HEK293 (cell line): ENCODE data around the gene GLDC.

Experiments
- CTCF ChIA-PET: fragments of 350-600 bp; formaldehyde crosslinking; extraction: SDS; loops from one replicate; lab custom pipeline; 2021; ENCODE audit warnings: antibody characterized with exemption; lab: Yijun Ruan, JAX
- POLR2A ChIA-PET: fragments of 300-600 bp; formaldehyde crosslinking; extraction: SDS; loops from one replicate; lab custom pipeline; 2020; ENCODE audit warnings: antibody characterized with exemption, inconsistent platforms; lab: Yijun Ruan, JAX
- H3K27ac ChIP-seq: fragments of 200-500 bp; sonication (Bioruptor generic); 2 replicates; pipeline ENCODE4 v1.5.1; 2014; ENCODE audit warnings: low read depth, low read length, control low read depth, inconsistent platforms; ENCODE audit errors: extremely low read depth
- H3K36me3 ChIP-seq, 2 experiments: fragments of 200-500 bp in 1 of 2; sonication (Bioruptor generic) in 1 of 2; 1 replicate in 1 of 2; 2 replicates in 1 of 2; pipeline ENCODE4 v1.5.1; 2014 to 2017; ENCODE audit warnings: inconsistent platforms in 2 of 2, low read length in 2 of 2; ENCODE audit not compliant: control insufficient read depth in 2 of 2, insufficient read depth in 1 of 2
- H3K4me1 ChIP-seq: fragments of 200-500 bp; sonication (Bioruptor generic); 2 replicates; pipeline ENCODE4 v1.5.1; 2014; ENCODE audit warnings: mild to moderate bottlenecking, low read length, inconsistent platforms; ENCODE audit not compliant: control insufficient read depth, insufficient read depth
- H3K4me3 ChIP-seq: 2 replicates; pipeline ENCODE4 v1.5.1; 2011; ENCODE audit warnings: low read depth, mild to moderate bottlenecking, control low read depth, low read length, moderate library complexity
- H3K9me3 ChIP-seq: fragments of 200-500 bp; sonication (Bioruptor generic); 2 replicates; pipeline ENCODE4 v1.5.1; 2014; ENCODE audit warnings: low read depth, low read length, inconsistent platforms; ENCODE audit not compliant: control insufficient read depth, insufficient read depth
- AEBP2 ChIP-seq: fragments of 450-650 bp; formaldehyde crosslinking; IDR thresholded peaks from 2 replicates; pipeline ENCODE4 v1.5.1; 2016; ENCODE audit warnings: missing biosample characterization, missing genetic modification characterization, borderline replicate concordance
- GLI2 ChIP-seq: fragments of 450-650 bp; formaldehyde crosslinking; IDR thresholded peaks from 2 replicates; pipeline ENCODE4; 2017; ENCODE audit warnings: missing biosample characterization, missing genetic modification characterization, low read depth, borderline replicate concordance
- HIC1 ChIP-seq: fragments of 450-650 bp; formaldehyde crosslinking; IDR thresholded peaks from 2 replicates; pipeline ENCODE4 v1.5.1; 2016; ENCODE audit warnings: missing biosample characterization, missing genetic modification characterization
- HOXA7 ChIP-seq: sonication (generic); formaldehyde crosslinking; IDR thresholded peaks from 2 replicates; pipeline ENCODE4 v1.8.1; 2022; ENCODE audit warnings: missing genetic modification reagents, borderline replicate concordance
- PRDM4 ChIP-seq: fragments of 450-650 bp; formaldehyde crosslinking; IDR thresholded peaks from 2 replicates; pipeline ENCODE4 v1.5.1; 2017; ENCODE audit warnings: missing biosample characterization, missing genetic modification characterization
- SALL2 ChIP-seq: fragments of 450-650 bp; formaldehyde crosslinking; IDR thresholded peaks from 2 replicates; pipeline ENCODE4 v1.5.0; 2017; ENCODE audit warnings: missing biosample characterization, mild to moderate bottlenecking, missing genetic modification characterization, borderline replicate concordance
- SETDB1 ChIP-seq: IDR thresholded peaks from one replicate; pipeline ENCODE4 v1.6.1; 2017; ENCODE audit warnings: mild to moderate bottlenecking, low read length, moderate library complexity, mixed read lengths; ENCODE audit not compliant: insufficient read length
- ZBTB26 ChIP-seq: fragments of 450-650 bp; formaldehyde crosslinking; optimal IDR thresholded peaks from 2 replicates; pipeline ENCODE3; 2016; ENCODE audit warnings: missing biosample characterization, mild to moderate bottlenecking, missing genetic modification characterization
- ZNF112 ChIP-seq: fragments of 450-650 bp; formaldehyde crosslinking; IDR thresholded peaks from 2 replicates; pipeline ENCODE4 v1.5.0; 2017; ENCODE audit warnings: missing biosample characterization, missing genetic modification characterization
- ZNF121 ChIP-seq: fragments of 450-650 bp; formaldehyde crosslinking; IDR thresholded peaks from 2 replicates; pipeline ENCODE4 v1.5.1; 2016; ENCODE audit warnings: missing biosample characterization, missing genetic modification characterization
- ZNF138 ChIP-seq: fragments of 450-650 bp; formaldehyde crosslinking; IDR thresholded peaks from 2 replicates; pipeline ENCODE4 v1.5.1; 2016; ENCODE audit warnings: missing biosample characterization, missing genetic modification characterization, borderline replicate concordance
- ZNF155 ChIP-seq: fragments of 450-650 bp; formaldehyde crosslinking; IDR thresholded peaks from 2 replicates; pipeline ENCODE4 v1.5.1; 2016; ENCODE audit warnings: missing biosample characterization, missing genetic modification characterization
- ZNF174 ChIP-seq: fragments of 450-650 bp; formaldehyde crosslinking; IDR thresholded peaks from 2 replicates; pipeline ENCODE4 v1.5.0; 2017; ENCODE audit warnings: missing biosample characterization, mild to moderate bottlenecking, missing genetic modification characterization
- ZNF18 ChIP-seq: fragments of 450-650 bp; formaldehyde crosslinking; IDR thresholded peaks from 2 replicates; pipeline ENCODE4 v1.5.1; 2016; ENCODE audit warnings: missing biosample characterization, missing genetic modification characterization
- ZNF211 ChIP-seq: fragments of 450-650 bp; formaldehyde crosslinking; IDR thresholded peaks from 2 replicates; pipeline ENCODE4 v1.5.1; 2016; ENCODE audit warnings: low read depth, missing biosample characterization, missing genetic modification characterization
- ZNF23 ChIP-seq: fragments of 450-650 bp; formaldehyde crosslinking; IDR thresholded peaks from 2 replicates; pipeline ENCODE4 v1.5.1; 2016; ENCODE audit warnings: missing biosample characterization, missing genetic modification characterization, borderline replicate concordance
- ZNF266 ChIP-seq: fragments of 450-650 bp; formaldehyde crosslinking; IDR thresholded peaks from 2 replicates; pipeline ENCODE4 v1.5.1; 2016; ENCODE audit warnings: missing biosample characterization, missing genetic modification characterization, low read depth
- ZNF274 ChIP-seq, 2 experiments: fragments of 200-500 bp in 1 of 2; fragments of 450-650 bp in 1 of 2; sonication (Bioruptor generic) in 1 of 2; formaldehyde crosslinking in 1 of 2; IDR thresholded peaks; 2 replicates each; pipeline versions ENCODE4 v1.5.1 to v1.6.1; 2014 to 2016; ENCODE audit warnings: borderline replicate concordance in 1 of 2, inconsistent platforms in 1 of 2, low read length in 1 of 2, missing biosample characterization in 1 of 2, missing genetic modification characterization in 1 of 2
- ZNF366 ChIP-seq: fragments of 450-650 bp; formaldehyde crosslinking; conservative IDR thresholded peaks from 2 replicates; pipeline ENCODE4 v1.5.1; 2016; ENCODE audit warnings: missing biosample characterization, missing genetic modification characterization
- ZNF423 ChIP-seq: fragments of 450-650 bp; formaldehyde crosslinking; IDR thresholded peaks from 2 replicates; pipeline ENCODE4 v1.5.1; 2016; ENCODE audit warnings: missing biosample characterization, missing genetic modification characterization
- ZNF521 ChIP-seq: fragments of 450-650 bp; formaldehyde crosslinking; IDR thresholded peaks from 2 replicates; pipeline ENCODE4 v1.5.1; 2017; ENCODE audit warnings: missing biosample characterization, mild to moderate bottlenecking, missing genetic modification characterization
- ZNF596 ChIP-seq: fragments of 450-650 bp; IDR thresholded peaks from 2 replicates; pipeline ENCODE4 v1.5.0; 2018; ENCODE audit warnings: missing biosample characterization, mild to moderate bottlenecking, missing genetic modification characterization, moderate library complexity
- ZNF610 ChIP-seq: fragments of 450-650 bp; formaldehyde crosslinking; IDR thresholded peaks from 2 replicates; pipeline ENCODE4 v1.5.1; 2016; ENCODE audit warnings: missing biosample characterization, missing genetic modification characterization, borderline replicate concordance
- ZNF654 ChIP-seq: fragments of 450-650 bp; formaldehyde crosslinking; IDR thresholded peaks from 2 replicates; pipeline ENCODE4 v1.5.1; 2016; ENCODE audit warnings: low read depth, missing biosample characterization, missing genetic modification characterization
- ZNF670 ChIP-seq: fragments of 450-650 bp; formaldehyde crosslinking; IDR thresholded peaks from 2 replicates; pipeline ENCODE4 v1.5.1; 2016; ENCODE audit warnings: missing biosample characterization, missing genetic modification characterization, low read depth
- ZNF785 ChIP-seq: fragments of 450-650 bp; formaldehyde crosslinking; IDR thresholded peaks from 2 replicates; pipeline ENCODE4 v1.5.1; 2016; ENCODE audit warnings: missing biosample characterization, missing genetic modification characterization
- ZNF837 ChIP-seq: fragments of 450-650 bp; formaldehyde crosslinking; IDR thresholded peaks from 2 replicates; pipeline ENCODE4 v1.5.1; 2016; ENCODE audit warnings: missing biosample characterization, missing genetic modification characterization

The GLDC gene

GRCh38 chr9:6639622-6640021, 5.9 kb downstream of the GLDC start:
- peaks cover 0 to 14% of the 10 kb centered on the region in 2 experiments; a peak in 2 of 3 replicates for H3K36me3 ChIP-seq
- TF ChIP-seq ZNF610 (tag by site-specific recombination): no peak
- TF ChIP-seq ZNF211 (tag by site-specific recombination): no peak
- no peak for TF ChIP-seq ZNF521
- no peak for TF ChIP-seq ZNF366 (tag by site-specific recombination)
- no peak for TF ChIP-seq PRDM4
- TF ChIP-seq HOXA7 (CRISPR knock-in tag): no peak
- no peak for TF ChIP-seq ZBTB26
- no peak for TF ChIP-seq ZNF23 (tag by site-specific recombination)
- TF ChIP-seq ZNF837 (tag by site-specific recombination): no peak
- TF ChIP-seq ZNF266 (tag by site-specific recombination): no peak
- TF ChIP-seq ZNF112 (tag by site-specific recombination): no peak
- no peak for TF ChIP-seq ZNF274 (IDR thresholded peaks at IDR 0.05; ENCODE audit: low read length)
- TF ChIP-seq ZNF274 (tag by site-specific recombination; IDR thresholded peaks at IDR 0.05; ENCODE audit: borderline replicate concordance): no peak
- TF ChIP-seq ZNF654 (tag by site-specific recombination): no peak
- no peak for TF ChIP-seq SETDB1
- no peaks in the 10 kb centered on the region for H3K4me1 ChIP-seq
- H3K9me3 ChIP-seq: no peaks in the 10 kb centered on the region
- ChIA-PET POLR2A (interaction anchor here (0.7 kb wide), 1 partner anchor 323 kb away, joined by 4 read pairs; no protein-coding TSS in a partner anchor), CTCF (interaction anchor here (0.6 to 1.8 kb wide), 5 partner anchors 9 to 413 kb away, joined by 3 to 7 read pairs (median 3); no protein-coding TSS in a partner anchor)
- no peak overlapping the region for H3K27ac ChIP-seq
- no peak overlapping the region for H3K4me3 ChIP-seq

GRCh38 chr9:6634444-6634843, 11.1 kb downstream of the GLDC start:
- no peaks in the 10 kb centered on the region for H3K9me3 ChIP-seq
- H3K27ac ChIP-seq: no peak overlapping the region
- CTCF ChIA-PET: no interaction called here
- POLR2A ChIA-PET: no interaction called here
- no peaks in the 10 kb centered on the region for H3K36me3 ChIP-seq
- H3K4me3 ChIP-seq: no peak overlapping the region
- no peaks in the 10 kb centered on the region for H3K4me1 ChIP-seq
- TF ChIP-seq HIC1 (no peak), ZNF138 (tag by site-specific recombination) (no peak), ZNF670 (tag by site-specific recombination) (no peak), AEBP2 (tag by site-specific recombination) (no peak), SALL2 (tag by site-specific recombination) (no peak), GLI2 (no peak), ZNF155 (tag by site-specific recombination) (no peak), ZNF18 (tag by site-specific recombination) (no peak), ZNF596 (no peak), ZNF121 (tag by site-specific recombination) (no peak), ZNF366 (tag by site-specific recombination) (no peak), ZNF174 (tag by site-specific recombination) (no peak), ZNF785 (tag by site-specific recombination) (no peak), ZNF423 (tag by site-specific recombination) (no peak)
